ENCODE measurements around the gene KAT14.
"Not testable (repeated sequence)": the region's sequence is repeated elsewhere in the genome, so short reads cannot be mapped to it uniquely, and the experiment has no call there.

KAT14 gene

DNA sequence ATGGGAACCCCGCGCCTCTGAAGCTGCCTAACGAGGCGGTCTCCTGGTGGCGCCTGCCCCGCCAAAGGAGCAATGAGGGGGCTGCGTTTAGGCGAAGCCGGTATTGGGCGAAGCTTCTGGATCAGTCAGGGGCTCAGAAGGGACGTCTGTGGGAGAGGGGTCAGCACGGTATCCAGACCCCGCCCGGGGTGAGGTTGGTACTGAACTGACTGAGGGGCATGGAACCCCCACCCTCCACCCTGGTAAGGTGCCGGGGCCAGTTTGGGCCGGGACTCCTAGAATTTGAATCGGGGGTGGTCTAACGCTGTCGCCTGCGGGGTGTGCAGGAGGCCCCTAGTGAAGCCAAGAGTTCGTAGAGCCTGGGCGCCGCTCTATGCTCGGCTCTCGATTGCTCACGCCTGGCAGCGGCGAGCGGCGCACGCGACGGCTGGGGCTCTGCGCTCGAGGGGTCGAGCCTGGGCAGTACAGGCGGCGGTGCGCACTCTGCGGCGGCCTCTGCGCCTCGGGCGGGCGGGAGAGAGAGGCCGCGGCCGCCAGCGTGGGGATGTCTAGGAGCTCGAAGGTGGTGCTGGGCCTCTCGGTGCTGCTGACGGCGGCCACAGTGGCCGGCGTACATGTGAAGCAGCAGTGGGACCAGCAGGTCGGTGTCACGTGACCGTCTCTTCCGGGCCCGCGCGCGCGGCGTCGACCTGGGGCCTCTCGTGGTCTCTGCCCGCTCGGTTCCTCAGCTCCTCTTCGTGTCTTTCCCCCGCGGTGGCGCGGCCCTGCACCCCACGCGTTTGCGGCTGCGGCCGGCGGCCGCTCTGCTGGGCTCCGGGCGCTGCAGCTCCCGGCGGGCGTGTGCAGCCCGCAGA is at the start of gene KAT14, which contains the start of gene PET117:
Gene KAT14, plus strand, starts transcription at position 452 of the 854 bp plus-strand sequence. CDS start 4,798 bp downstream, outside the sequence.
Gene PET117, plus strand, starts transcription at position 452 of the 854 bp plus-strand sequence. Its CDS starts 93 bp downstream, at position 545.
- DNase-seq, result peak; percentile 25 to 97 (median 82)

DNA sequence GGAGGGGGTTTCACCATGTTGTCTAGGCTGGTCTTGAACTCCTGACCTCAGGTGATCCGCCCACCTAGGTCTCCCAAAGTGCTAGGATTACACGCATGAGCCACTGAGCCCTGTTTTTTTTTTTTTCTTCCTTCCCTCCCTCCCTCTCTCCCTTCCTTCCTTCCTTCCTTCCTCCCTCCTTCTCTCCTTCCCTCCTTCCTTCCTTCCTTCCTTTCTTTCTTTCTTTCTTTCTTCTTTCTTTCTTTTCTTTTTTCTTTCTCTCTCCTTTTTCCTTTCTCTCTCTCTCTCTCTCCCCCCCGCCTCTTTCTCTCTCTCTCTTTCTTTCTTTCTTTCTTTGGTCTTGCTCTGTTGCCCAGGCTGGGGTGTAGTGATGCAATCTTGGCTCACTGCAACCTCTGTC is 49.4 kb upstream of the KAT14 start:
- not testable (repeated sequence) for DNase-seq

- DNase-seq, result not testable (repeated sequence)
Observed at GRCh38 chr20:18088841-18089240, 48.8 kb upstream of the KAT14 start.

DNA sequence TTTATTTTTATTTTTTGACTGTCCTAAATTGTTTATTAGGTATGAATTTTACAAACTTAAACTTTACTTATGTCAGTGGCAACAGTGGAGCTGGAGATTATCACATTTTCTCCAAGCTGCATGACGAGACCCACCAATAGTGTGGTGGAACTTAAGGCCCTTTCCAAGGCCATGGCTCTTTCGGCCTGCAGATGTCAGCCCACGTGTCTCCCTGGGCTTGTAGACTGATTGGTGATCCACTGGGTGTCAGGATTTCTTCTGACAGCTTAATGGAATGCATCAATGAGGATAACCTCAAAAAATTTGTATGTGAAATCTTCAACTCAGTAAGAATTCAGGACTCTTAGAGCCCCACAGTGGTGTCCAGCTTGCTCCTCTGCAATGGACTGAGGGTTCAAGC is 47.6 kb upstream of the KAT14 start:
- DNase-seq, result no peak

- no peak for DNase-seq
Observed at GRCh38 chr20:18090477-18090876, 47.2 kb upstream of the KAT14 start.

DNA sequence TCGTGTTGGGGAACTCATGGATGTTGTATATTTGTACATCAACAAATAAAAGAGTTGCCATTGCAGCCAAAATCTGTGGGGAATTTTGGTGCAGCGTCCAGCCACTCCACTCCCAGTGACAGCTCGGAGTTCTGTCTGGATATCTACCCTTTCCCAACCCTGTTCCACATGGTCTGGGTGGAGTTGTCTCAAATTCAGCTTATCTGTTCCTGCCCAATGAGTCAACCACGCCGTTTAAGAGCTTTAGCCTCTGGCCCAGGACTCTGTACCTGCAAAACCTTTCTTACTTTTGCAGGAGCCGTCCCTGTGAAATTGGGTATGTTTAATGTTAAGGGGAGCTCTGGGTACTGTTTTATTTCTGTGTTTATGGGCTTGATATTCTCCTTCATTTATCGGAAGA is 46.0 kb upstream of the KAT14 start:
- no peak for DNase-seq

- DNase-seq, result no peak
Observed at GRCh38 chr20:18092890-18093289, 44.8 kb upstream of the KAT14 start.

- no peak for DNase-seq
Observed at GRCh38 chr20:18093388-18093787, 44.3 kb upstream of the KAT14 start.

- no peak for DNase-seq
Observed at GRCh38 chr20:18094191-18094590, 43.5 kb upstream of the KAT14 start.

- not testable (repeated sequence) for DNase-seq
Observed at GRCh38 chr20:18100569-18100968, 37.1 kb upstream of the KAT14 start.

DNA sequence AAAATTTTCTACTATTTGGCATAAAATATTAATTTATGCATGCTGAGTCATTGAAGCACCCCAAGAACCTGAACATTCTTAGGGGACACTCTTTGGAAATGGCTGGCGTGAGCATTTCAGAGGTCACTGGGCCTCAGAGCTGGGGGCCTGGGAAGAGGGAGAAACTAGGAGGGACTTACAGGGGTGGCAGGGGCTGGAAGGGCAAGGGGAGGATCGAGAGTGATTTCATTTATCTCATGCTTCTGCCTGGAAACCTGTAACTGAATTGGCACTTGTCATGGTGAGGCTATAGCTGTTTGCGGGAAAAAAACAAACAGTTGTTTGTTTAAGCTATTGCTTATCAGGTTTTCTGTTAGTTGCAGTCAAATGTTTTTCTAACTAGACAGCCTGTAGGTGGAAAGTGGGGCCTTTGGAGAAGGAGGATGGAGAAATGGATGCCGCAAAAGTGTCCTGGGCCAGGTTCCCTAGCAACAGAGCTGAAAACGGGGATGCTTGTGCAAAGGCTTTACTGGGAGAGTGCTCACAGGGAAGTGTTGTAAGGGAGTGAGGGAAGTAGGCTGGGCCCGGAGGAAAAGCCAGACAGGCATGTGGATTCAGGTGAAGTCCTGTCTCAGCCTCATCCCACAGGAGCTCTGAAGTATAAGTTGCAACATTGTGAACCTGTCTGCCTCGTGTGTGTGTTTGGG is 36.4 kb upstream of the KAT14 start:
- peak in 1 of 56 donors; percentile 1 for DNase-seq

DNA sequence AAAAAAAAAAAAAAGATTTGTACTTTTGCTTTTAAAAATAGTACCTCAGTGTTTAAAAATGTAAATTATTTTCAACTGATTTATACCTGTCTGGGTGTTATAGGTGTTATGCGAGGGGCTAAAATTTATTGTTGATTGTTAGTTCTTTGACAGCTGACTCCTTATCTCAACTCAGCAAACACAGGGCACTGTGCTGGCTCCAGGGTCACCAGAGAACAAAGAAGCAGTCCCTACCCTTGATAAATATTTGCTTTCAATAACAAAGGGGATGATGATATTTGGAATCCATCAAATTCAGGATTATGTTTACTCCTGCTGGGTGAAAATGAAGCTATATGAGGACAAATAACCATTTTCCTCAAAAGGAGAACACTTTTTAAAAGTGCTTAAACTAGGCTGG is 34.2 kb upstream of the KAT14 start:
- no peak for DNase-seq

DNA sequence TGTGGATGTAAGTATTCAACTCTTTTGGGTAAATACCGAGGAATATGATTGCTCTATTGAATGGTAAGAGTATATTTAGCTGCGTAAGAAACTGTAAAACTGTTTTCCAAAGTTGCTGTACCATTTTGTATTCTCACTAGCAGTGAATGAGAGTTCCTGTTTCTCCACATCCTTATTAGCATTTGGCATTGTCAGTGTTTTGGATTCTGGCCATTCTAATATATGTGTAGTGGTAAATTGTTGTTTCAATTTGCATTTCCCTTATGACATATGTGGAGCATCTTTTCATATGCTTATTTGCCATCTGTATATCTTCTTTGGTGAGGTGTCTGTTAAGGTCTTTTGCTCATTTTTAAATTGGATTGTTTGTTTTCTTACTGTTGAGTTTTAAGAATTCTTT is 29.3 kb upstream of the KAT14 start:
- no peak for DNase-seq

- not testable (repeated sequence) for DNase-seq
Observed at GRCh38 chr20:18128574-18128973, 9.1 kb upstream of the KAT14 start.

DNA sequence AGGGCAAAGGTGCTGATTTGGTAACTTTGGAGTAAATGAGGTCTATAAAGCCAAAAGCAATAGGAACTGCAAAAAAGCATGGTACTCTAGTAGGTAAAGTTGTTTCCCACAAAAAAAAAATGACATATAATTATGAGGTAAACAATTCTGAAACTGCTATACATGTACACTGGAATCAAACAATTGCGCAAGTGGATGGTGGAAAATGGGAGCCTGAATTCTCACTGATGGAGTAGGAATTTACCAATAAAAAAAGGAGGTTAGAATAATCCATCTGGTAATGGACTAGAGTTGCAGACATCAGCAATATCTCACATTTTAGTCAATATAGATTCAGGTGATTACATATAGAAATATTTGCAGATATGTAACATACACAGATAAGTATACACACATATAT is 5.0 kb upstream of the KAT14 start:
- no peak for DNase-seq

DNA sequence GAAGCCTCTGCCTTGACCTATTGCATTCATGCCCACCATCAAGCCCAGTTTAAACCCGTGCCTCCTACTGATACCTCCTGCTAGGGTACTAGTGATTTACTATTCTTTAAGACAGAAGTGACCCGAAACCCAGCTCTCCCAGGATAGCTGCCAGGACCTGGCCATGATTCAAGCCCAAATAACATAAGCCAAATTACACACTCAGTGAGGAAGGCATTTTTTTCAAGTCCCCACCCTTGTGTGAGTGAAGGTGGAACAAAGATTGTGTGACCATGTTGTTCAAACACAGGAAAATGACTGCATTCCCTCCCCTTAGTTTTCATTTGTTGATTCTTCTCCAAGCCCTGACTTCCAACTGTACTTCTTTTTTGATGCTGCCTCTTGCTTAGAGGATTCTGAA is 3.7 kb upstream of the KAT14 start:
- DNase-seq, result no peak

GRCh38 chr20:18138266-18138582 is 561 bp downstream of the KAT14 start:
- peak in 2 of 56 donors; percentile 42 to 59 for DNase-seq

DNA sequence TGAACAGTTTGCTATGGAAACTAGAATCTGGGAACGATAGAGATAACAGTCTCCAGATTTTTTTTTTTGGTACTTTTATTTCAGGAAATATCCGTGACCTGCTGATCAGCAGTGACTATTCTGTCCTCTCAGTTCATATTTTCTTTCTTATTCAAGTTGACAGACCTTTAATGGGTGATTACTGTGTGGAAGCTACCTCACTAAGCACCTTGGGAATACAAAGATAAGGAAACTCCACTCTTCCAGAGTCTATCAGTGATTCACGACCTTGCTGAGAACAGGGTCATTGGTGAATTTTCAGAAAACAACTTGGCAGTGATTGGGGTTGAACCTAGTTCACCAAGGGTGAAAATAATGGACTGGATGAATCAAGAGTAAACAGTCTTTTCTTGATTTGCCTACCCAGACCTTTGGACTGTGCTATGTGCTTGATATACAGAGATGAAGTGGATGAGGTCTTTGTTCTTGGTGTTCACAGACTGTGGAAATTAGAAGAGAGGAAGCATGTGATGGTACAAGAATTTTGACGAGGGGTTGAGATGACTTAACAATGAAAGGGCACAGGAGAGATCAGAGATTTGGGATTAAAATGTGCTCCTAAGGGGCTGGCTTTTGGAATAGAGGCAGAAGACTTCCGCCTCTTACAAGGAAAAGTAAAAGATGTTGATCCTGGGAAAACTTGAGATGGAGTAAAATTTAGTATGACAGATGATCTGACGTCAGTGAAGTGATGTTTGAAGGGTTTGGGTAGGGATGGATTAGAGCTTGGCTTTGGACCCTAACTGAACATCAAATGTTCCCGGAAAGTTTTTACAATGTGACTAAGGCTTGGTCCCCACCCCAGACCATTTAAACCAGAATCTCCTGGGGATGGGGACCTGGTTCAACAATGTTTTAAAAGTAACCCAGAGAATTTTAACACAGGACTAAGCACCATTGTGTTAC is 1.2 kb downstream of the KAT14 start:
- no peak for DNase-seq

DNA sequence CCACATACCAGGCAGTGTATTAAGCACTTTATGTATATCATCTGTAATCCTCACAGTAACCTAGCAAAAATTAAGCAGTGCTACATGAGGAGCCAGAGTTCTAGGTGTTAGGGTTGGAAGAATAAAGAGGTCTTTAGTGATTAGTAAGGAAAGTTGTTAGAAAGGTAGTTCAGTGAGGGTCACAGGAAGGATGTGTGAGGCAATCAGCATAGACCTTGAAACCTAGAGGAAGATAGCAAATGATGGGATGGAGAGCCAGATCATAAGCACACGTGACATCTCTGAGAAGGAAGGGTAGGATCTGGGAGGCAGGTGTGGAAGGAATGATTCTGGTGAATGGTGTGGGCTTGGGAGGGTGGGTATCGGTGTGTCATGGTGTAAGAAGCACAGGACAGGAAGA is 2.2 kb downstream of the KAT14 start:
- DNase-seq, result no peak

DNA sequence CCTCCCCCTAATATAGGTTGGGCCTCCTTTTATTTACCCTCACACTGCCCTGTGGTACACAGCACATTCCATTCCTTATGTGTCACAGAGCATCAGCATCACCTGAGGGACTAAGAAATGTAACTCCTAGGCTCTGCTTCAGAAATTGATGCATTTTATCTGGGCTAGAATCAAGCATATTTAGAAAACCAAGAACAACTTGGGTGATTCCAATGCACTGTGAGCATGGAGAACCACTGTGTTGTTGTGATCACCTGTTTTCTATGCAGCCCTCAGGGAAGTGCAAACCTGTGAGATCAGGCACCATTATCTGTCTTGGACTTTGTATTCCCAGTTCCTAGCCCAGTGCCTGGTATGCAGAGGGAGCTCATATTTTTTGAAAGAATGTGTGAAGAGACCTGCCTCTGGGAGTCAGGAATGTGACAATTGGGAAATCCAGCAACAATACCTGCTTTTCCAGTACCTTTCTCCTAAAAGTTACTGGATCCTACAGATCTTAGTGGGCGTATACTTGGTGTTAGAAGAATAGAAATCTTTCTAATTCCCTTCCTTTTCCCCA is 7.0 kb downstream of the KAT14 start:
- DNase-seq, result no peak

DNA sequence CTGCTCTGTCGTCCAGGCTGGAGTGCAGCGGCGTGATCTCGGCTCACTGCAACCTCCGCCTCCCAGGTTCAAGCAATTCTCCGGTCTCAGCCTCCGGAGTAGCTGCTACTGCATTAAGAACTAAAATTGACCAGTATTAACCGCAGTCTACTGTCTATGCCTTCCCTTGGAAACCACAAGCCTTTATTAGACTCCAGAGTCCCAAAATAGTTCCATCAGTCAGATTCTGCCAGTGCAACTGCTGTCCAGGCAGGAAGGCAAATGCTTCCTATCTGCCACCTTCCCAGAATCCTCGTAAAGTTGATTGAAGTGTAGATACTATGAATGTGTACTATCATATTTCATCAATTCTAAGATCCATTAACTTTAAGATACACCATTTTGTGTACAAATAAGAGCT is 16.7 kb downstream of the KAT14 start:
- no peak for DNase-seq
